ENCODE measurements around the gene ZNF444.

- TF ChIP-seq CTCF (IDR thresholded peaks at IDR 0.05): no peak
- TF ChIP-seq SP1 (CRISPR knock-in tag; conservative IDR thresholded peaks at IDR 0.05): no peak
- no peak for TF ChIP-seq OVOL2 (CRISPR knock-in tag; IDR thresholded peaks at IDR 0.05; ENCODE audit: borderline replicate concordance)
- TF ChIP-seq ATF1 (CRISPR knock-in tag; IDR thresholded peaks at IDR 0.05): no peak
- TF ChIP-seq AFF4 (CRISPR knock-in tag; IDR thresholded peaks at IDR 0.05; ENCODE audit: borderline replicate concordance): no peak
- TF ChIP-seq ZNF317 (CRISPR knock-in tag; IDR thresholded peaks at IDR 0.05; ENCODE audit: borderline replicate concordance, low read depth): no peak
- no peak for TF ChIP-seq SMAD3 (CRISPR knock-in tag; IDR thresholded peaks at IDR 0.05; ENCODE audit: borderline replicate concordance)
- no peak for TF ChIP-seq ATF3 (CRISPR knock-in tag; conservative IDR thresholded peaks at IDR 0.05)
Observed at GRCh38 chr19:56174086-56174485, 33.0 kb downstream of the ZNF444 start.
